HT-29 (cell line): ENCODE results near the gene FAM163A. TPM values are rescaled to one million over a fixed set of nuclear protein-coding genes. Genes with fewer than 3 reads are reported as not detected.
"Not testable (repeated sequence)": the region's sequence is repeated elsewhere in the genome, so short reads cannot be mapped to it uniquely, and the experiment has no call there.

Source experiments
- DNase-seq: peaks from one replicate; pipeline ENCODE4 v3.0.0-alpha.2; 2015; ENCODE audit warnings: low spot score
- total RNA-seq: library from RNA; depleted of rRNA; stranded (reverse); fragments of >200 nt; shearing (Covaris generic); gene quantifications from 2 replicates; pipeline ENCODE4 v1.2.3, GENCODE V29; 2014

The FAM163A gene
- total RNA-seq, 1 experiment from 2014 or later, result not detected

GRCh38 chr1:179814546-179814838, 71.4 kb downstream of the FAM163A start:
- DNase-seq, result no peak

- DNase-seq, result no peak
Measured at GRCh38 chr1:179815641-179816040, 72.5 kb downstream of the FAM163A start.

GRCh38 chr1:179816196-179816960, 73.3 kb downstream of the FAM163A start:
- no peak for DNase-seq

GRCh38 chr1:179817056-179817455, 74.0 kb downstream of the FAM163A start:
- no peak for DNase-seq

- no peak for DNase-seq
Measured at GRCh38 chr1:179817789-179818188, 74.7 kb downstream of the FAM163A start.

GRCh38 chr1:179818260-179818659, 75.2 kb downstream of the FAM163A start:
- no peak for DNase-seq

GRCh38 chr1:179818743-179819173, 75.7 kb downstream of the FAM163A start:
- no peak for DNase-seq

GRCh38 chr1:179820226-179820970, 77.3 kb downstream of the FAM163A start:
- DNase-seq, result no peak

GRCh38 chr1:179821524-179821923, 78.4 kb downstream of the FAM163A start:
- DNase-seq, result no peak

GRCh38 chr1:179822065-179822464, 79.0 kb downstream of the FAM163A start:
- no peak for DNase-seq

GRCh38 chr1:179823693-179824092, 80.6 kb downstream of the FAM163A start:
- DNase-seq, result no peak

- DNase-seq, result no peak
Measured at GRCh38 chr1:179824265-179824664, 81.2 kb downstream of the FAM163A start.

- DNase-seq, result no peak
Measured at GRCh38 chr1:179825206-179825605, 82.1 kb downstream of the FAM163A start.

GRCh38 chr1:179825798-179826460, 82.8 kb downstream of the FAM163A start:
- no peak for DNase-seq

- no peak for DNase-seq
Measured at GRCh38 chr1:179826626-179827280, 83.7 kb downstream of the FAM163A start.

- no peak for DNase-seq
Measured at GRCh38 chr1:179828554-179829110, 85.5 kb downstream of the FAM163A start.

- no peak for DNase-seq
Measured at GRCh38 chr1:179831225-179831624, 88.1 kb downstream of the FAM163A start.

- DNase-seq, result no peak
Measured at GRCh38 chr1:179831852-179832699, 89.0 kb downstream of the FAM163A start.

GRCh38 chr1:179836686-179837445, 93.8 kb downstream of the FAM163A start:
- not testable (repeated sequence) for DNase-seq

GRCh38 chr1:179840107-179840506, 97.0 kb downstream of the FAM163A start:
- no peak for DNase-seq
